Ascending aorta (tissue), 2 donors: ENCODE measurements around the gene PTPRN2. TPM values are rescaled to one million over a fixed set of nuclear protein-coding genes. Genes with fewer than 3 reads are reported as not detected.
"Not testable (repeated sequence)": the region's sequence is repeated elsewhere in the genome, so short reads cannot be mapped to it uniquely, and the experiment has no call there.

Experiments
- DNase-seq, 2 donors: peaks; one replicate each; pipeline ENCODE4 v3.0.0-alpha.2; 2019; ENCODE audit warnings: low spot score in 2 of 2
- H3K27ac ChIP-seq, 2 donors: fragments of 200-600 bp; sonication (generic); one replicate each; pipeline ENCODE4 v1.5.1; 2016 to 2017; ENCODE audit warnings: mild to moderate bottlenecking in 1 of 2
- H3K27me3 ChIP-seq: fragments of 200-600 bp; sonication (generic); one replicate; pipeline ENCODE4 v1.5.1; 2017
- H3K36me3 ChIP-seq, 2 donors: fragments of 200-600 bp; sonication (generic); one replicate each; pipeline ENCODE4 v1.5.1; 2016
- H3K4me1 ChIP-seq, 2 donors: fragments of 200-600 bp; sonication (generic); one replicate each; pipeline ENCODE4 v1.5.1; 2016 to 2017; ENCODE audit warnings: mild to moderate bottlenecking in 1 of 2
- H3K4me3 ChIP-seq, 2 donors: fragments of 200-600 bp; sonication (generic); one replicate each; pipeline ENCODE4 v1.5.1; 2016 to 2017; ENCODE audit warnings: mild to moderate bottlenecking in 1 of 2
- H3K9me3 ChIP-seq, 2 donors: fragments of 200-600 bp; sonication (generic); one replicate each; pipeline ENCODE4 v1.5.1; 2016
- CTCF ChIP-seq, 3 experiments: fragments of 200-600 bp in 2 of 3; fragments of 450-650 bp in 1 of 3; sonication (generic) in 2 of 3; IDR thresholded peaks; one replicate each; pipeline ENCODE4 v1.5.1; 2016 to 2019; ENCODE audit warnings: antibody characterized with exemption in 3 of 3, mild to moderate bottlenecking in 1 of 3, moderate library complexity in 1 of 3
- intact Hi-C: fragments of 100-400 bp; cut with DNase I; formaldehyde crosslinking; loops from one replicate; pipeline ENCODE4 v1.15.1; 2023
- total RNA-seq: library from RNA; depleted of rRNA; stranded (reverse); fragments of >200 nt; gene quantifications from one replicate; pipeline ENCODE4 v1.1.0, GENCODE V29; 2016

Gene PTPRN2
- total RNA-seq, 1 donor from 2014 or later: 7.3 TPM

DNA sequence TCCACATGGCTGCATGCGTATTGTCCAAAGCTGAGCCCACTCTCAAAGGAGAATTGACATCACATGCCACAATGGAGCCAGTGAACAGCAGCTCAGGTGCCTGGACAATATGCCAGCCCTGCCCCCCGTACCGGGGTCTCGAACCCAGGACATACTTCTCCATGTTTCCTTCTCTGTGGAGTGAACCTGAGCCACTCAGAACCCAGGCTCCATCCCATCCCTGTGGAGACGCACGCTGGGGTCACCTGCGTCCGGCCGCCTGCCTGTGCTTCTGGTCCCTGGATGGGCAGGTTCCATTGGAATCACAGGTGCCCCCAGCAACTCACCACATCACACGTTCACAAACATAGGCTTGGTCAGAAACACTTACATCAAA, 1021.0 kb downstream of the PTPRN2 start:
- no peak overlapping the region for H3K27ac ChIP-seq
- no peaks in the 10 kb centered on the region for H3K4me1 ChIP-seq
- no peak for DNase-seq
- H3K36me3 ChIP-seq: no peaks in the 10 kb centered on the region
- no peak for TF ChIP-seq CTCF (IDR thresholded peaks at IDR 0.05)
- intact Hi-C loops: no loop called here
- H3K4me3 ChIP-seq: no peak overlapping the region
- H3K27me3 ChIP-seq: no peaks in the 10 kb centered on the region
- no peaks in the 10 kb centered on the region for H3K9me3 ChIP-seq

GRCh38 chr7:157565981-157566630, 1021.5 kb downstream of the PTPRN2 start:
- no peaks in the 10 kb centered on the region for H3K4me1 ChIP-seq
- H3K27ac ChIP-seq: no peak overlapping the region
- H3K27me3 ChIP-seq: no peaks in the 10 kb centered on the region
- H3K36me3 ChIP-seq: no peaks in the 10 kb centered on the region
- no peaks in the 10 kb centered on the region for H3K9me3 ChIP-seq
- no peak for TF ChIP-seq CTCF (IDR thresholded peaks at IDR 0.05)
- no peak overlapping the region for H3K4me3 ChIP-seq
- intact Hi-C loops: no loop called here
- DNase-seq: no peak

- H3K9me3 ChIP-seq: no peaks in the 10 kb centered on the region
- H3K36me3 ChIP-seq: no peaks in the 10 kb centered on the region
- no peak for DNase-seq
- H3K27me3 ChIP-seq: no peaks in the 10 kb centered on the region
- intact Hi-C loops: no loop called here
- no peaks in the 10 kb centered on the region for H3K4me1 ChIP-seq
- H3K27ac ChIP-seq: no peak overlapping the region
- no peak overlapping the region for H3K4me3 ChIP-seq
- no peak for TF ChIP-seq CTCF (IDR thresholded peaks at IDR 0.05)
Measured at GRCh38 chr7:157565201-157565626, 1022.4 kb downstream of the PTPRN2 start.

- no peaks in the 10 kb centered on the region for H3K36me3 ChIP-seq
- intact Hi-C loops: no loop called here
- no peak overlapping the region for H3K27ac ChIP-seq
- TF ChIP-seq CTCF (IDR thresholded peaks at IDR 0.05): no peak
- H3K4me1 ChIP-seq: no peaks in the 10 kb centered on the region
- H3K9me3 ChIP-seq: no peaks in the 10 kb centered on the region
- H3K4me3 ChIP-seq: no peak overlapping the region
- no peaks in the 10 kb centered on the region for H3K27me3 ChIP-seq
- DNase-seq: no peak
Measured at GRCh38 chr7:157564517-157565177, 1023.0 kb downstream of the PTPRN2 start.

DNA sequence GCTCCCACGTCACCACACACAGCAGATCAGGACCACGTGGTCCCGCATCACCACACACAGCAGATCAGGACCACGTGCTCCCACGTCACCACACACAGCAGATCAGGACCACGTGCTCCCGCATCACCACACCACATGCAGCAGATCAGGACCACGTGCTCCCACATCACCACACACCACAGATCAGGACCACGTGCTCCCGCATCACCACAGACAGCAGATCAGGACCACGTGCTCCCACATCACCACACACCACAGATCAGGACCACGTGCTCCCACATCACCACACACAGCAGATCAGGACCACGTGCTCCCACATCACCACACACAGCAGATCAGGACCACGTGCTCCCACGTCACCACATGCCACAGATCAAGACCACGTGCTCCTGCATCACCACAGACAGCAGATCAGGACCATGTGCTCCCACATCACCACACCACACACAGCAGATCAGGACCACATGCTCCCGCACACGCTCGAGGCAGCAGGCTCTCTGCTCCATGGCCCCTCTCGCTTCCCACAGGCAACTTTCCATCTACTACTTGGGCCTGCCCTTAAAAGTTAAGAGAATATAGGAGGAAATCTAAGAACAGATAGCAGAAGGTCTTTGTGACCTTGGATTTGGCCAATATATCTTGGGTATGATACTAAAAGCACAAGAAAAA, 1024.0 kb downstream of the PTPRN2 start:
- H3K4me1 ChIP-seq, H3K4me3 ChIP-seq, H3K27me3 ChIP-seq, intact Hi-C loops, H3K27ac ChIP-seq, H3K36me3 ChIP-seq, DNase-seq, H3K9me3 ChIP-seq: not testable (repeated sequence)

DNA sequence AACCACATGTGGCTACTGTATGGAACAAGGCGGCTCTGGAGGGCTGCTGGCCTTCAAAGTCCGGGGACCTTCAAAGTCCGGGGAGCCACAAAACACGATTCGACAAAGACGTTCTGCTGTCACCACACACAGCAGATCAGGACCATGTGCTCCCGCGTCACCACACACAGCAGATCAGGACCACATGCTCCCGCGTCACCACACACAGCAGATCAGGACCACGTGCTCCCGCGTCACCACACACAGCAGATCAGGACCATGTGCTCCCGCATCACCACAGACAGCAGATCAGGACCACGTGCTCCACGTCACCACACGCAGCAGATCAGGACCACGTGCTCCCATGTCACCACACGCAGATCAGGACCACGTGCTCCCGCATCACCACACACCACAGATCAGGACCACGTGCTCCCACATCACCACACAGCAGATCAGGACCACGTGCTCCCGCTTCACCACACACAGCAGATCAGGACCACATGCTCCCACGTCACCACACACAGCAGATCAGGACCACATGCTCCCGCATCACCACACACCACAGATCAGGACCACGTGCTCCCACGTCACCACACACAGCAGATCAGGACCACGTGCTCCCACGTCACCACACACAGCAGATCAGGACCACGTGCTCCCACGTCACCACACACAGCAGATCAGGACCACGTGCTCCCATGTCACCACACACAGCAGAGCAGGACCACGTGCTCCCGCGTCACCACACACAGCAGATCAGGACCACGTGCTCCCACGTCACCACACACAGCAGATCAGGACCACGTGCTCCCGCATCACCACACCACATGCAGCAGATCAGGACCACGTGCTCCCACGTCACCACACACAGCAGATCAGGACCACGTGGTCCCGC, 1024.9 kb downstream of the PTPRN2 start:
- DNase-seq, H3K27me3 ChIP-seq, intact Hi-C loops, H3K9me3 ChIP-seq, H3K27ac ChIP-seq, H3K4me3 ChIP-seq, H3K36me3 ChIP-seq, H3K4me1 ChIP-seq: not testable (repeated sequence)
